Trophoblast cell (in vitro differentiated cells and primary cell): ENCODE data around the gene TSPAN31.

Experiments
- DNase-seq, 2 donors: peaks; one replicate each; pipeline ENCODE4 v3.0.0-alpha.2; 2016
- H2AFZ ChIP-seq: 2 replicates; pipeline ENCODE4 v1.6.1; 2013; ENCODE audit warnings: low read length, moderate library complexity, mild to moderate bottlenecking; ENCODE audit not compliant: insufficient read depth, poor library complexity
- H2AK5ac ChIP-seq: 2 replicates; pipeline ENCODE4 v1.6.1; 2013; ENCODE audit warnings: mild to moderate bottlenecking, low read length
- H2BK120ac ChIP-seq: 2 replicates; pipeline ENCODE4 v1.6.1; 2013; ENCODE audit warnings: low read length, mild to moderate bottlenecking, moderate library complexity; ENCODE audit not compliant: insufficient read depth, poor library complexity
- H2BK12ac ChIP-seq: 2 replicates; pipeline ENCODE4 v1.6.1; 2013; ENCODE audit warnings: mild to moderate bottlenecking, low read length, moderate library complexity
- H2BK5ac ChIP-seq: 2 replicates; pipeline ENCODE4 v1.6.1; 2013; ENCODE audit warnings: low read length, low read depth, moderate library complexity, mild to moderate bottlenecking; ENCODE audit not compliant: poor library complexity
- H3K14ac ChIP-seq: 2 replicates; pipeline ENCODE4 v1.6.1; 2013; ENCODE audit warnings: mild to moderate bottlenecking, low read length
- H3K18ac ChIP-seq: 2 replicates; pipeline ENCODE4 v1.6.1; 2013; ENCODE audit warnings: mild to moderate bottlenecking, low read length
- H3K23ac ChIP-seq: 2 replicates; pipeline ENCODE4 v1.6.1; 2013; ENCODE audit warnings: low read length
- H3K27ac ChIP-seq: 2 replicates; pipeline ENCODE4 v1.5.1; 2013; ENCODE audit warnings: low read depth, mild to moderate bottlenecking, inconsistent platforms, low read length, moderate library complexity
- H3K27me3 ChIP-seq: 2 replicates; pipeline ENCODE4 v1.6.1; 2013; ENCODE audit warnings: inconsistent platforms, mild to moderate bottlenecking, low read length, moderate library complexity; ENCODE audit not compliant: insufficient read depth
- H3K36me3 ChIP-seq, 2 experiments: 1 replicate in 1 of 2; 2 replicates in 1 of 2; pipeline ENCODE4 v1.6.1; 2013; ENCODE audit warnings: low read length in 2 of 2, mild to moderate bottlenecking in 2 of 2, moderate library complexity in 1 of 2; ENCODE audit not compliant: insufficient read depth in 2 of 2, control insufficient read depth in 1 of 2
- H3K4ac ChIP-seq: 2 replicates; pipeline ENCODE4 v1.6.1; 2013; ENCODE audit warnings: low read depth, mild to moderate bottlenecking, low read length, moderate library complexity
- H3K4me1 ChIP-seq, 2 experiments: 1 replicate in 1 of 2; 2 replicates in 1 of 2; pipeline ENCODE4 v1.6.1; 2013; ENCODE audit warnings: low read length in 2 of 2, mild to moderate bottlenecking in 2 of 2, moderate library complexity in 1 of 2; ENCODE audit not compliant: insufficient read depth in 2 of 2, control insufficient read depth in 1 of 2
- H3K4me2 ChIP-seq: 2 replicates; pipeline ENCODE4 v1.6.1; 2013; ENCODE audit warnings: inconsistent platforms, mild to moderate bottlenecking, low read length, moderate library complexity
- H3K4me3 ChIP-seq: 2 replicates; pipeline ENCODE4 v1.5.1; 2013; ENCODE audit warnings: mild to moderate bottlenecking, low read depth, low read length, inconsistent platforms
- H3K79me1 ChIP-seq: one replicate; pipeline ENCODE4 v1.6.1; 2013; ENCODE audit warnings: low read length
- H3K79me2 ChIP-seq: 2 replicates; pipeline ENCODE4 v1.6.1; 2013; ENCODE audit warnings: low read length, mild to moderate bottlenecking; ENCODE audit not compliant: control insufficient read depth, insufficient read depth, poor library complexity
- H3K9ac ChIP-seq: 2 replicates; pipeline ENCODE4 v1.6.1; 2013; ENCODE audit warnings: mild to moderate bottlenecking, low read length
- H3K9me3 ChIP-seq: 2 replicates; pipeline ENCODE4 v1.6.1; 2013; ENCODE audit warnings: low read depth, mild to moderate bottlenecking, control low read depth, inconsistent platforms, low read length; ENCODE audit not compliant: insufficient read depth
- H4K12ac ChIP-seq: 2 replicates; pipeline ENCODE4 v1.6.1; 2013; ENCODE audit warnings: low read depth, mild to moderate bottlenecking, low read length, moderate library complexity
- H4K8ac ChIP-seq: 2 replicates; pipeline ENCODE4 v1.6.1; 2013; ENCODE audit warnings: low read depth, mild to moderate bottlenecking, low read length, moderate library complexity
- H4K91ac ChIP-seq: one replicate; pipeline ENCODE4 v1.6.1; 2013; ENCODE audit warnings: low read depth, mild to moderate bottlenecking, low read length, moderate library complexity
- WGBS: extraction: QIAGEN DNeasy Blood & Tissue Kit; methylation state at CpG from one replicate; pipeline ENCODE4 v1.1.7; 2013; ENCODE audit warnings: missing lambda C conversion rate; ENCODE audit not compliant: insufficient read length, insufficient coverage; ENCODE audit errors: extremely low coverage; 5-methylcytosine and 5-hydroxymethylcytosine counted together

TSPAN31 gene

DNA sequence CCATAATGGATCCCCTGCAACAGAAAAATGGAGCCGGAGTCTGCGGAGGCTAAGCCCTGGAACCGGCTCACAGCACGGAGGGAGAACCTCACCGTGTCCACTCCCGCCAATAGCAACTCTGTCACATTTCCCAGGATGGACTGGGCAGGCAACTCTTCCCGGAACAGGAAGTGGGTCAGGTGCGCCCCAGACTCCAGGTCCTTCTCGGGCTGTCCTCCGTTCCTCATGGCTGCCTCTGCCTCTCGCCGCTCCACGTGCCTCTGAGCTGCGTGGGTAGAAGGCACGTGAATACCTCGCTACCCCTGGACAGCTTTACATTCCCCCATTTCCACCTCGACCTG lies 19.8 kb downstream of the TSPAN31 start:
- Histone ChIP-seq H3K79me1 (no peaks in the 10 kb centered on the region), H2BK5ac (no peak overlapping the region), H3K9me3 (peaks cover 6% of the 10 kb centered on the region), H3K4ac (no peak overlapping the region), H3K4me1 (peaks cover 16 to 21% of the 10 kb centered on the region in 2 experiments), H3K23ac (no peak overlapping the region), H4K12ac (no peak overlapping the region), H3K4me2 (peak overlapping the region; percentile 60), H3K27ac (no peak overlapping the region), H2BK120ac (no peak overlapping the region), H4K91ac (no peak overlapping the region), H2AFZ (no peak overlapping the region), H3K36me3 (peaks cover 9 to 11% of the 10 kb centered on the region in 2 experiments), H3K79me2 (no peaks in the 10 kb centered on the region), H3K18ac (no peak overlapping the region), H3K9ac (no peak overlapping the region), H3K14ac (no peak overlapping the region), H4K8ac (no peak overlapping the region), H2BK12ac (no peak overlapping the region), H2AK5ac (no peak overlapping the region), H3K4me3 (peak overlapping the region; percentile 39), H3K27me3 (peaks cover 45% of the 10 kb centered on the region)
- no CpG with 5 or more reads among the region's 17 CpGs for WGBS
- no peak for DNase-seq

DNA sequence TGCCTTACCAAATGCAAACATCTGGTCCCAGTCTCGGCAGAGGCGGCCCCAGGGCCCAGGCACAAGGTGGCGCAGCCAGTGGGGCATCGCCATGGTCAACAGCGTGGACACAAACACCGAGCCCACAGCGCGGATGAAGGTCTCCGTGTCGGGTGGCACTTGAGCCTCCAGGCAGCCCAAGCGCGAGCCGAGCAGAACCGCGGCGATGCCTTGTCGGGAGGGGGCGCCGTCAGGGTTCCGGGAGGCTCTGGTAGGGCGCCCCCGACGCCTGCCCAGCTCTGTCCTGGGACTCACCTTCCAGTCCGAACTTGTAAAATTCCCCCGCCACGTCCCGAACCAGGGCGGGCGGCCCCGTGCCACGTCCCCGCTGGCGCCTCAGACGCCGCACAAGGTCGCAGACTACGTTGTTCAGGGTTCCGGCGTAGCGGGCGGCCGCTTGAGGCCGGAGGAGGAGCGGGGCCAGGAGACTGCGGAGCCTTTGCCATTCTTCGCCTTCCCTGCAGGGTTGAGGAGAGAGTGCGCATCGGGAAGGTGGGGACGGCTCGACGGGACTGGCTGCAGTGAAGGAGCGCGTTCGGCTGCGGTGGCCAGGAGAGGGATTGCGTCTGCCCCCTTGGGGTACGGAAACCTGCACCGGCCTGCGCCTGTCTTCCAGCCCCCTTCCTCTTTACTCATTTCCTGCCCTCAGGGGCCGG lies 20.3 kb downstream of the TSPAN31 start:
- no peaks in the 10 kb centered on the region for H3K79me1 ChIP-seq
- H4K91ac ChIP-seq = no peak overlapping the region
- no peak overlapping the region for H3K27ac ChIP-seq
- peak in 1 of 2 donors; percentile 35 for DNase-seq
- peaks cover 9 to 12% of the 10 kb centered on the region in 2 experiments for H3K36me3 ChIP-seq
- H3K79me2 ChIP-seq = no peaks in the 10 kb centered on the region
- no peak overlapping the region for H2BK5ac ChIP-seq
- no peak overlapping the region for H2AK5ac ChIP-seq
- no peak overlapping the region for H2BK12ac ChIP-seq
- WGBS = no CpG with 5 or more reads among the region's 60 CpGs
- no peak overlapping the region for H2BK120ac ChIP-seq
- peaks cover 45% of the 10 kb centered on the region for H3K27me3 ChIP-seq
- H3K4me1 ChIP-seq = peaks cover 16 to 21% of the 10 kb centered on the region in 2 experiments
- H2AFZ ChIP-seq = peak overlapping the region; percentile 31
- peaks cover 6% of the 10 kb centered on the region for H3K9me3 ChIP-seq
- H3K14ac ChIP-seq = no peak overlapping the region
- H3K9ac ChIP-seq = no peak overlapping the region
- H3K18ac ChIP-seq = no peak overlapping the region
- H3K23ac ChIP-seq = no peak overlapping the region
- peak overlapping the region; percentile 60 for H3K4me2 ChIP-seq
- H3K4ac ChIP-seq = no peak overlapping the region
- H3K4me3 ChIP-seq = no peak overlapping the region
- no peak overlapping the region for H4K8ac ChIP-seq
- no peak overlapping the region for H4K12ac ChIP-seq

DNA sequence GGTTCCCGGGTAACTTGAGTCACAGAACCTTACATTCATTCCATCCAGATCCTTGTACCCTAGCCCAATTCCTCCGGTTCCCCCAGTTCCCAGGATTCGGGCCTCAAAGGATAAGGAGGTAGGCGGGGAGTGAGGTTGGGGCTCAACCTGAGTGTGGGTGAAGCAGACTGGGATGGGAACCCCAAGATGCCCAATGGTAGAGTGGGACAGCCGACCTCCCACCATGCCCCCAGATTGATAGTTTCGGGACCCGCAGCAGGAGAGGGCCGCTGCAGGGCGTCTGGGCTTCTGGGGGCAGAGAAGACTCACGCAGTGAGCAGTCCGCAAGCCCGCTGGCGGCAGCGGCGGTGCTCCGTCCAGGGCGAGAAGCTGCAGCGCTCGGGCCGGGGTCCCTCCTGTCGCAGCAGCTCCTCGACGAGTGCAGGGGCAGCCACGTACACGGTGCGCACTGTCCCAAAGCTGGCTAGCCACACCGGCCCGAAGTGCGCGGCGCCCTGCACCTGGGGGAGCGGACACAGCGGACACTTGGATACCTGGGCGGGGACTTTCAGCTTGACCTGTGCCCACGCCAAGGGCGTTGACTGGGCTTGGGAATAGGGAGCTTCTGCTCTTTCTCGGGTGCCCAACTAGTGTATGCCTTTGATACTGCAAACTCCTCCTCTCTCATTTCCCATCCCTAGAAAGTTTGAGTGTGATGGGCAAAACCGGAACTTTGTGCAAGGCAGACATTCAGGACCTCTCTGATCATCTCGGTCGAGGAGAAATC lies 21.0 kb downstream of the TSPAN31 start:
- Histone ChIP-seq H3K23ac (no peak overlapping the region), H3K79me2 (no peaks in the 10 kb centered on the region), H3K36me3 (peaks cover 12 to 13% of the 10 kb centered on the region in 2 experiments), H4K91ac (no peak overlapping the region), H3K4me1 (peaks cover 16 to 22% of the 10 kb centered on the region in 2 experiments), H3K9ac (no peak overlapping the region), H3K79me1 (no peaks in the 10 kb centered on the region), H3K14ac (no peak overlapping the region), H3K27me3 (peaks cover 45% of the 10 kb centered on the region), H3K4me2 (peak overlapping the region; percentile 60), H3K27ac (no peak overlapping the region), H3K9me3 (peaks cover 6% of the 10 kb centered on the region), H2AK5ac (no peak overlapping the region), H4K8ac (no peak overlapping the region), H2BK120ac (no peak overlapping the region), H3K4ac (no peak overlapping the region), H3K4me3 (peak overlapping the region; percentile 15), H2BK5ac (no peak overlapping the region), H2AFZ (no peak overlapping the region), H2BK12ac (no peak overlapping the region), H3K18ac (no peak overlapping the region), H4K12ac (no peak overlapping the region)
- DNase-seq = no peak
- WGBS = no CpG with 5 or more reads among the region's 40 CpGs

DNA sequence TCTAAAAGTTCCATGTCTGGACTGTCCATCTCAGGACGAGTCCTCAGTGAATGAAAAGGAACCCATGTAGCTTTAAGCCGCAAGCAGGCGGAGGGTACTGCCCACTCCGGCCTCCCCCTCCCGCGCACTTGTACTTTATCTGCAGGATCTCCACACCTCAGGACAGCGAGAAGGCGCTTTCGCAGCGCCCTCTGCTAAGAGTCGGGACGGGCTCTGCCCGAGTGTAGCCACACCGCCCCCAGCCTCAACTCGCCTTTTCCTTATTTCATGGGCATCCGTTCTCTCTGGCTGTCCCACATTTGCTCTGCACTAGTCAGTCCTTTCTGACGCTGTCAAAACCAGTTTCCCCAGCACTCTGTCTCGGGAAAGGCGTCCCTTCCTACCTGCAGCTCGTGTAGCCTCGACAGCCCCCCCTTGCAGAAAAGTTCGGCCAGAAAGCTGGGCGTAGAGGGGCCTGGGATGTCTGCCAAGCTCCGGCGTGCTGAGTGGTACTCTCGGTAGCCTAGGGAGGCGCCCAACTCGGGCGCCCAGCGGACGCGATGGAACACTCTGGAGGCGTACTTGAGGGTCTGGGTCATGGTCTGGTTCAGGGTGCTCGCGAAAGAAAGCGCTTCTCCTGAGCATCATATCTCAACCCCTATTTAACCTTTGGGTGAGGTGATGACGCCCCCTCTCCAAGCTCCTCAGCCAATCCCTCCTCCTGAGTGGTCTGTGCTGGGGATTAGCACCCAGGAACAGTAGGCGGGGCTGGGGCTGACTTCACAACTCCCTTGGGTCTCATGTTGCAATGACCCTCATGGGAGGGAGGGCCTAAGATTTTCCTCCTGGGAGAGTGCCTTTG lies 21.8 kb downstream of the TSPAN31 start, which contains the start of gene CYP27B1:
CYP27B1 (minus strand) TSS at position 615 of the 841 bp plus-strand sequence; CDS start at position 578, 37 bp downstream.
- Histone ChIP-seq H3K27ac (no peak within 1 kb of the TSS), H3K4me2 (peak within 1 kb of the TSS; percentile 60), H3K79me2 (no peaks in the 10 kb centered on the region), H3K9ac (no peak within 1 kb of the TSS), H3K9me3 (peaks cover 6% of the 10 kb centered on the region), H3K4ac (no peak within 1 kb of the TSS), H3K79me1 (no peaks in the 10 kb centered on the region), H3K14ac (no peak within 1 kb of the TSS), H3K18ac (no peak within 1 kb of the TSS), H3K23ac (peak within 1 kb of the TSS; percentile 8), H3K36me3 (peaks cover 12 to 13% of the 10 kb centered on the region in 2 experiments), H4K8ac (no peak within 1 kb of the TSS), H3K4me1 (peaks cover 18 to 27% of the 10 kb centered on the region in 2 experiments), H4K91ac (no peak within 1 kb of the TSS), H2BK120ac (no peak within 1 kb of the TSS), H2BK5ac (no peak within 1 kb of the TSS), H2AFZ (no peak within 1 kb of the TSS), H3K4me3 (peak within 1 kb of the TSS; percentile 15), H2AK5ac (no peak within 1 kb of the TSS), H3K27me3 (peaks cover 45% of the 10 kb centered on the region), H2BK12ac (no peak within 1 kb of the TSS), H4K12ac (no peak within 1 kb of the TSS)
- DNase-seq = peak; percentile 54 to 72
- no CpG with 5 or more reads among the region's 38 CpGs for WGBS
